ENCODE results near the gene SPTLC3.

Gene SPTLC3

DNA sequence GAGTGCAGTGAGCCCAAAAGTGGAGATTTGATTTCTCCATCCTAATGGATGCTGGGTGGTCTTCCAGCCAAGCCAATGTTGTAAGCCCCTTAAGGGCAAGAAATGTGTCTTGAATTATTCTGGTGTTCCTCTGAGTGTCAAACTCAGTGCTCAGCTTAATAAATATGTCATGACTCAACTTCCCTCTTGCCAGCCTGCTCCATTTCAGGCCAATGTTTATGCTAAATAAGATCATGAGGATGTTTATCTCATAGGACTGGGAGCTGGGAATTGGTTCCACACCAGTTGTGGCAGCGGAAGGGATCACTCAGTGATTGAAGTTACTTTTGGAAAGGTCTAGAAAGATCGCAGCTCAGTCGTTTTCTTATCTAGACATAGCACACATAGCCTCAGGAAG, 121.9 kb downstream of the SPTLC3 start:
- TF ChIP-seq RAD21 (IDR thresholded peaks at IDR 0.05; ENCODE audit: low read depth) (no peak), YY1 (IDR thresholded peaks at IDR 0.05; ENCODE audit: low read depth) (no peak), TAF1 (IDR thresholded peaks at IDR 0.05; ENCODE audit: low read depth) (no peak), CEBPB (IDR thresholded peaks at IDR 0.05) (no peak), NFIC (IDR thresholded peaks at IDR 0.05) (no peak), ZBTB7A (IDR thresholded peaks at IDR 0.05; ENCODE audit: low read depth) (no peak), MAX (IDR thresholded peaks at IDR 0.05) (no peak), TEAD4 (IDR thresholded peaks at IDR 0.05) (no peak), TCF12 (IDR thresholded peaks at IDR 0.05; ENCODE audit: low read depth) (no peak), EP300 (IDR thresholded peaks at IDR 0.05; ENCODE audit: borderline replicate concordance) (no peak), FOXM1 (IDR thresholded peaks at IDR 0.05; ENCODE audit: borderline replicate concordance, low read depth) (no peak), EGR1 (IDR thresholded peaks at IDR 0.05) (no peak), CREB1 (IDR thresholded peaks at IDR 0.05; ENCODE audit: low read depth) (no peak)
- TF ChIP-seq, protein P1, sequence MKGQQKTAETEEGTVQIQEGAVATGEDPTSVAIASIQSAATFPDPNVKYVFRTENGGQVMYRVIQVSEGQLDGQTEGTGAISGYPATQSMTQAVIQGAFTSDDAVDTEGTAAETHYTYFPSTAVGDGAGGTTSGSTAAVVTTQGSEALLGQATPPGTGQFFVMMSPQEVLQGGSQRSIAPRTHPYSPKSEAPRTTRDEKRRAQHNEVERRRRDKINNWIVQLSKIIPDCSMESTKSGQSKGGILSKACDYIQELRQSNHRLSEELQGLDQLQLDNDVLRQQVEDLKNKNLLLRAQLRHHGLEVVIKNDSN (IDR thresholded peaks at IDR 0.05), result no peak
- TF ChIP-seq, protein P2, sequence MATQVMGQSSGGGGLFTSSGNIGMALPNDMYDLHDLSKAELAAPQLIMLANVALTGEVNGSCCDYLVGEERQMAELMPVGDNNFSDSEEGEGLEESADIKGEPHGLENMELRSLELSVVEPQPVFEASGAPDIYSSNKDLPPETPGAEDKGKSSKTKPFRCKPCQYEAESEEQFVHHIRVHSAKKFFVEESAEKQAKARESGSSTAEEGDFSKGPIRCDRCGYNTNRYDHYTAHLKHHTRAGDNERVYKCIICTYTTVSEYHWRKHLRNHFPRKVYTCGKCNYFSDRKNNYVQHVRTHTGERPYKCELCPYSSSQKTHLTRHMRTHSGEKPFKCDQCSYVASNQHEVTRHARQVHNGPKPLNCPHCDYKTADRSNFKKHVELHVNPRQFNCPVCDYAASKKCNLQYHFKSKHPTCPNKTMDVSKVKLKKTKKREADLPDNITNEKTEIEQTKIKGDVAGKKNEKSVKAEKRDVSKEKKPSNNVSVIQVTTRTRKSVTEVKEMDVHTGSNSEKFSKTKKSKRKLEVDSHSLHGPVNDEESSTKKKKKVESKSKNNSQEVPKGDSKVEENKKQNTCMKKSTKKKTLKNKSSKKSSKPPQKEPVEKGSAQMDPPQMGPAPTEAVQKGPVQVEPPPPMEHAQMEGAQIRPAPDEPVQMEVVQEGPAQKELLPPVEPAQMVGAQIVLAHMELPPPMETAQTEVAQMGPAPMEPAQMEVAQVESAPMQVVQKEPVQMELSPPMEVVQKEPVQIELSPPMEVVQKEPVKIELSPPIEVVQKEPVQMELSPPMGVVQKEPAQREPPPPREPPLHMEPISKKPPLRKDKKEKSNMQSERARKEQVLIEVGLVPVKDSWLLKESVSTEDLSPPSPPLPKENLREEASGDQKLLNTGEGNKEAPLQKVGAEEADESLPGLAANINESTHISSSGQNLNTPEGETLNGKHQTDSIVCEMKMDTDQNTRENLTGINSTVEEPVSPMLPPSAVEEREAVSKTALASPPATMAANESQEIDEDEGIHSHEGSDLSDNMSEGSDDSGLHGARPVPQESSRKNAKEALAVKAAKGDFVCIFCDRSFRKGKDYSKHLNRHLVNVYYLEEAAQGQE (IDR thresholded peaks at IDR 0.05; ENCODE audit: low read depth), result no peak

DNA sequence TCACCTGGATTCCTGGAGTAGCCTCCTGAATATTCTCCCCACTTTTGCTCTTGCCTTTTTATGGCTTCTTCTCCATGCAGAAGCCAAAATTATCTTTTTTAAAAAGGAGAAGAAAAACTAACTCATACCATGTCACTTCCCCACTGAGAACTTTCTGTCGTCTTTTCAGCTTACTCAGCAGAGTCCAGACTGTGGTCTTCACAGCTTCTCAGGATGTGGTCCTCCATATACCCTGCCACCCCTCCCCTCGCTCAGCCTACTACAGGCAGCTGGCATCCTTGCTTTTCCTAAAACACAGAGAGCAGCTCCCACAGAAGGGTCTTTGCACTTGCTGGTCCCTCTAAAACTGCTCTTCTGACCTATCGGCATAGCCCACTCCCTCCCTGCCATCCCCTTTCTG, 122.9 kb downstream of the SPTLC3 start:
- TF ChIP-seq TEAD4 (IDR thresholded peaks at IDR 0.05) (no peak), EP300 (IDR thresholded peaks at IDR 0.05; ENCODE audit: borderline replicate concordance) (no peak), YY1 (IDR thresholded peaks at IDR 0.05; ENCODE audit: low read depth) (no peak), TCF12 (IDR thresholded peaks at IDR 0.05; ENCODE audit: low read depth) (no peak), CEBPB (IDR thresholded peaks at IDR 0.05) (no peak), TAF1 (IDR thresholded peaks at IDR 0.05; ENCODE audit: low read depth) (no peak), EGR1 (IDR thresholded peaks at IDR 0.05) (no peak), NFIC (IDR thresholded peaks at IDR 0.05) (no peak), MAX (IDR thresholded peaks at IDR 0.05) (no peak), RAD21 (IDR thresholded peaks at IDR 0.05; ENCODE audit: low read depth) (no peak), ZBTB7A (IDR thresholded peaks at IDR 0.05; ENCODE audit: low read depth) (no peak), CREB1 (IDR thresholded peaks at IDR 0.05; ENCODE audit: low read depth) (no peak), FOXM1 (IDR thresholded peaks at IDR 0.05; ENCODE audit: borderline replicate concordance, low read depth) (no peak)
- TF ChIP-seq, protein P1 (IDR thresholded peaks at IDR 0.05), result no peak

DNA sequence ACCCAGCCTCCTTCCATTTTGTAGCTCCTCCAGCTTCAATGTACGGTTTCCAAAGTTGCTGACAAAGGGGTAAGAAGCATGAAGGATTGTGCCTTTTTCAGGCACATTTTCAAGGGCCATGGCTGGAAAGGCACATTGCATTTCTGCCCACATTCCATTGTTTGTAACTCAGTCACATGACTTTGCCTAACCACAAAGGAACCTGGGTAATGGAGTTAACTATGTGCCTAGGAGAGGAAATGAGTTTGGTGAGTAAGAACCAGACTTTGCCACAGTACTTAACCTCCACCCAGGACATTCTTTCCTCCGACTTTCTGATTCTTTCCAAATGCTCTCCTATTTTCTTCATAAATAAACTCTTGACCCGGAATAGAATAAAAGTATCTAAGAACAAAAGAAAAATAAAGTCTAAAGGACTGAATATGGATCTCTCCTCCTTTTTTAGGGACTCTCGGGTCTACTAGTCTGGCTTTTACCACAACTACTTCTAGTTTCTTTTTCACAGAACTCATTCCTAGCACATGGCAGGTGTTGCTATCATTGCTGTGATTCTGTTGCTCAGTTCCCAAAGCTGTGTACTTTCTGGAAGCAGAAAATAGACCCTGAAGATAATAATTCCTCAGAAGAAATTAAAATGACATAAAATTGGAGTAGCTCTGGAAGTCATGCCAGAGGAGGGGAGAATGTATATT, 130.8 kb downstream of the SPTLC3 start:
- TF ChIP-seq CREB1 (IDR thresholded peaks at IDR 0.05; ENCODE audit: low read depth), result no peak
- no peak for TF ChIP-seq TEAD4 (IDR thresholded peaks at IDR 0.05)
- TF ChIP-seq, protein P2 (IDR thresholded peaks at IDR 0.05; ENCODE audit: low read depth), result no peak
- no peak for TF ChIP-seq YY1 (IDR thresholded peaks at IDR 0.05; ENCODE audit: low read depth)
- TF ChIP-seq TCF12 (IDR thresholded peaks at IDR 0.05; ENCODE audit: low read depth), result no peak
- TF ChIP-seq MAX (IDR thresholded peaks at IDR 0.05), result no peak
- TF ChIP-seq TAF1 (IDR thresholded peaks at IDR 0.05; ENCODE audit: low read depth), result no peak
- TF ChIP-seq, protein P1 (IDR thresholded peaks at IDR 0.05), result peak; percentile 49

GRCh38 chr20:13140201-13140600, 131.4 kb downstream of the SPTLC3 start:
- TF ChIP-seq TAF1 (IDR thresholded peaks at IDR 0.05; ENCODE audit: low read depth), result no peak
- TF ChIP-seq CREB1 (IDR thresholded peaks at IDR 0.05; ENCODE audit: low read depth), result no peak

DNA sequence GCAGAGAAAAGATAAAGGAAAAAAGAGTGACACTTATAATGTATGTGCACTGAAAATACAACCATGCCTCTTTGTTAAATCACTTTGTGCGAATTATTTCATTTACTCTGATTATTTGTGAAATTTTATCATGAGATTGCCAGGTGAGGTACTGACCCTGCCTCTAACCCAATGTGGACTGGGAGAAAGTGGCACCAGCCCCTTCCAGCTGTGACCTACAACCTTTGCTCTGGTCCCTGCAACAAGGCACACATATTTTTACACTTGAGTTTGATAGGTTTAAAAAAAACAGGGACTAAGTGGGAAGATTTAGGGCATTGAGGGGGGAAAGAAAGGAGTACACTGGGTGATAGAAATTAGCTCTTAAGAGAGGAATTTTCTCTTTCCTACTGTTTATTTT, 132.0 kb downstream of the SPTLC3 start:
- no peak for TF ChIP-seq CEBPB (IDR thresholded peaks at IDR 0.05)
- TF ChIP-seq, protein P2 (IDR thresholded peaks at IDR 0.05; ENCODE audit: low read depth), result no peak
- no peak for TF ChIP-seq NFIC (IDR thresholded peaks at IDR 0.05)
- TF ChIP-seq RAD21 (IDR thresholded peaks at IDR 0.05; ENCODE audit: low read depth), result no peak
- TF ChIP-seq TAF1 (IDR thresholded peaks at IDR 0.05; ENCODE audit: low read depth), result no peak
- no peak for TF ChIP-seq TEAD4 (IDR thresholded peaks at IDR 0.05)
- no peak for TF ChIP-seq YY1 (IDR thresholded peaks at IDR 0.05; ENCODE audit: low read depth)

Measured in Ishikawa (cell line).